ENCODE data around the gene CCSER1.

DNA sequence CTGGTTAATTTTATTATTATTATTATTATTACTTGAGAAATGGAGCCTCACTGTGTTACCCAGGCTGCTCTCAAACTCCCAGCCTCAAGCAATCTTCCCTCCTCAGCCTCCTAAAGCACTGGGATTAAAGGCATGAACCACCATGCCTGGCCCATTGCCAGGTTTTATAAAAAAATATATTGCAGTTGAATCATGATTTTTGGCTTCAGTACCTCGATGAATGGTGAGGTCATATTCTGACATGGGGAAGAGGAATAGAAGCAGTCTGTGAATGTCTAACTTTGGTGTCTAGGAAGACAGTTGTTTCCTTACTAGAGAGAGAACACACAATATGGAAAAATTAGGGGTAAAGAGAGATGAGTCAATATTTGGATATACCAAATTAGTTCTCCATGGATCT, 32.0 kb downstream of the CCSER1 start:
- TF ChIP-seq RAD21 (conservative IDR thresholded peaks at IDR 0.05), result no peak
- TF ChIP-seq EZH2 (IDR thresholded peaks at IDR 0.05; ENCODE audit: borderline replicate concordance, insufficient read depth, low read length, poor library complexity, severe bottlenecking), result no peak
- TF ChIP-seq EP300 (conservative IDR thresholded peaks at IDR 0.05; ENCODE audit: poor library complexity, severe bottlenecking), result no peak
- TF ChIP-seq, protein P1, sequence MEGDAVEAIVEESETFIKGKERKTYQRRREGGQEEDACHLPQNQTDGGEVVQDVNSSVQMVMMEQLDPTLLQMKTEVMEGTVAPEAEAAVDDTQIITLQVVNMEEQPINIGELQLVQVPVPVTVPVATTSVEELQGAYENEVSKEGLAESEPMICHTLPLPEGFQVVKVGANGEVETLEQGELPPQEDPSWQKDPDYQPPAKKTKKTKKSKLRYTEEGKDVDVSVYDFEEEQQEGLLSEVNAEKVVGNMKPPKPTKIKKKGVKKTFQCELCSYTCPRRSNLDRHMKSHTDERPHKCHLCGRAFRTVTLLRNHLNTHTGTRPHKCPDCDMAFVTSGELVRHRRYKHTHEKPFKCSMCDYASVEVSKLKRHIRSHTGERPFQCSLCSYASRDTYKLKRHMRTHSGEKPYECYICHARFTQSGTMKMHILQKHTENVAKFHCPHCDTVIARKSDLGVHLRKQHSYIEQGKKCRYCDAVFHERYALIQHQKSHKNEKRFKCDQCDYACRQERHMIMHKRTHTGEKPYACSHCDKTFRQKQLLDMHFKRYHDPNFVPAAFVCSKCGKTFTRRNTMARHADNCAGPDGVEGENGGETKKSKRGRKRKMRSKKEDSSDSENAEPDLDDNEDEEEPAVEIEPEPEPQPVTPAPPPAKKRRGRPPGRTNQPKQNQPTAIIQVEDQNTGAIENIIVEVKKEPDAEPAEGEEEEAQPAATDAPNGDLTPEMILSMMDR (IDR thresholded peaks at IDR 0.05; ENCODE audit: poor library complexity, severe bottlenecking), result no peak
- TF ChIP-seq POLR2AphosphoS5 (IDR thresholded peaks at IDR 0.05), result no peak
- no peak for TF ChIP-seq MXI1 (conservative IDR thresholded peaks at IDR 0.05; ENCODE audit: poor library complexity, severe bottlenecking)
- TF ChIP-seq, protein P2, sequence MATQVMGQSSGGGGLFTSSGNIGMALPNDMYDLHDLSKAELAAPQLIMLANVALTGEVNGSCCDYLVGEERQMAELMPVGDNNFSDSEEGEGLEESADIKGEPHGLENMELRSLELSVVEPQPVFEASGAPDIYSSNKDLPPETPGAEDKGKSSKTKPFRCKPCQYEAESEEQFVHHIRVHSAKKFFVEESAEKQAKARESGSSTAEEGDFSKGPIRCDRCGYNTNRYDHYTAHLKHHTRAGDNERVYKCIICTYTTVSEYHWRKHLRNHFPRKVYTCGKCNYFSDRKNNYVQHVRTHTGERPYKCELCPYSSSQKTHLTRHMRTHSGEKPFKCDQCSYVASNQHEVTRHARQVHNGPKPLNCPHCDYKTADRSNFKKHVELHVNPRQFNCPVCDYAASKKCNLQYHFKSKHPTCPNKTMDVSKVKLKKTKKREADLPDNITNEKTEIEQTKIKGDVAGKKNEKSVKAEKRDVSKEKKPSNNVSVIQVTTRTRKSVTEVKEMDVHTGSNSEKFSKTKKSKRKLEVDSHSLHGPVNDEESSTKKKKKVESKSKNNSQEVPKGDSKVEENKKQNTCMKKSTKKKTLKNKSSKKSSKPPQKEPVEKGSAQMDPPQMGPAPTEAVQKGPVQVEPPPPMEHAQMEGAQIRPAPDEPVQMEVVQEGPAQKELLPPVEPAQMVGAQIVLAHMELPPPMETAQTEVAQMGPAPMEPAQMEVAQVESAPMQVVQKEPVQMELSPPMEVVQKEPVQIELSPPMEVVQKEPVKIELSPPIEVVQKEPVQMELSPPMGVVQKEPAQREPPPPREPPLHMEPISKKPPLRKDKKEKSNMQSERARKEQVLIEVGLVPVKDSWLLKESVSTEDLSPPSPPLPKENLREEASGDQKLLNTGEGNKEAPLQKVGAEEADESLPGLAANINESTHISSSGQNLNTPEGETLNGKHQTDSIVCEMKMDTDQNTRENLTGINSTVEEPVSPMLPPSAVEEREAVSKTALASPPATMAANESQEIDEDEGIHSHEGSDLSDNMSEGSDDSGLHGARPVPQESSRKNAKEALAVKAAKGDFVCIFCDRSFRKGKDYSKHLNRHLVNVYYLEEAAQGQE (IDR thresholded peaks at IDR 0.05; ENCODE audit: borderline replicate concordance), result no peak
- no peak for TF ChIP-seq TAF1 (IDR thresholded peaks at IDR 0.05; ENCODE audit: low read depth)
- no peak for TF ChIP-seq SMC3 (conservative IDR thresholded peaks at IDR 0.05; ENCODE audit: poor library complexity)

Data from neural cell (in vitro differentiated cells).